ENCODE results near the gene PRR20G. TPM values are rescaled to one million over a fixed set of nuclear protein-coding genes. Genes with fewer than 3 reads are reported as not detected.
"Not testable (repeated sequence)": the region's sequence is repeated elsewhere in the genome, so short reads cannot be mapped to it uniquely, and the experiment has no call there.

Gene PRR20G
- total RNA-seq, 1 donor from 2014 or later = not detected

- Histone ChIP-seq H3K27ac (replicated peaks) (no peak overlapping the region), H3K9me3 (replicated peaks) (no peaks in the 10 kb centered on the region), H3K27me3 (ENCODE audit: low read depth) (peaks cover 33% of the 10 kb centered on the region), H3K36me3 (no peaks in the 10 kb centered on the region), H3K4me1 (no peaks in the 10 kb centered on the region), H3K4me3 (no peak overlapping the region)
- intact Hi-C loops (cut with micrococcal nuclease) = no loop called here
- no peak for TF ChIP-seq CTCF (IDR thresholded peaks at IDR 0.05; ENCODE audit: borderline replicate concordance)
- no peak for DNase-seq
These were observed 35.7 kb upstream of the PRR20G start for GRCh38 chr3:127323581-127323980.

DNA sequence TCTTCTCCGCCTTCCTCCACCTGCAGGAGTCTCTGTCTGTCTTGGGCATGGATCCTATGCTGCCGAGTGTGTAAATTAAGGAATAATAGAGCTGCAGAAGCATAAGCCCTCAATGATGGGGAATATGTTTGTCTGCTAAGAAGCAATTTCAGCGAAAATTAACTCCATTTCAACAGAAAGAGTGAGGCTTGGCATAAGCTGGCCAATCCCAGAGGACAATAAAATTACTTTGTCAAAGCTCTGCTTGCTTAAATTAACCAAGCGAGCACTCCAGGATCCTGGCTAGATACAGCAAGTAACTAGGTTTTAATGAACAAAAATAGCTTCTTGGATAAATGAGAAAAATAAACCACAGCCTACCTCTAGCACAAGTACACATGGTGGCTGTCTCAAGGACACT, 33.5 kb upstream of the PRR20G start:
- no peaks in the 10 kb centered on the region for H3K36me3 ChIP-seq
- peaks cover 6% of the 10 kb centered on the region for H3K4me1 ChIP-seq
- intact Hi-C loops (cut with micrococcal nuclease) = no loop called here
- TF ChIP-seq CTCF (IDR thresholded peaks at IDR 0.05; ENCODE audit: borderline replicate concordance) = no peak
- no peaks in the 10 kb centered on the region for H3K9me3 ChIP-seq (replicated peaks)
- peaks cover 19% of the 10 kb centered on the region for H3K27me3 ChIP-seq (ENCODE audit: low read depth)
- no peak for DNase-seq
- H3K27ac ChIP-seq (replicated peaks) = no peak overlapping the region
- no peak overlapping the region for H3K4me3 ChIP-seq

- Histone ChIP-seq H3K4me1 (peaks cover 11% of the 10 kb centered on the region), H3K4me3 (no peak overlapping the region), H3K27ac (replicated peaks) (no peak overlapping the region), H3K9me3 (replicated peaks) (no peaks in the 10 kb centered on the region), H3K36me3 (no peaks in the 10 kb centered on the region), H3K27me3 (ENCODE audit: low read depth) (peaks cover 13% of the 10 kb centered on the region)
- no peak for TF ChIP-seq CTCF (IDR thresholded peaks at IDR 0.05; ENCODE audit: borderline replicate concordance)
- intact Hi-C loops (cut with micrococcal nuclease) = no loop called here
- no peak for DNase-seq
These were observed 32.8 kb upstream of the PRR20G start for GRCh38 chr3:127320529-127321121.

DNA sequence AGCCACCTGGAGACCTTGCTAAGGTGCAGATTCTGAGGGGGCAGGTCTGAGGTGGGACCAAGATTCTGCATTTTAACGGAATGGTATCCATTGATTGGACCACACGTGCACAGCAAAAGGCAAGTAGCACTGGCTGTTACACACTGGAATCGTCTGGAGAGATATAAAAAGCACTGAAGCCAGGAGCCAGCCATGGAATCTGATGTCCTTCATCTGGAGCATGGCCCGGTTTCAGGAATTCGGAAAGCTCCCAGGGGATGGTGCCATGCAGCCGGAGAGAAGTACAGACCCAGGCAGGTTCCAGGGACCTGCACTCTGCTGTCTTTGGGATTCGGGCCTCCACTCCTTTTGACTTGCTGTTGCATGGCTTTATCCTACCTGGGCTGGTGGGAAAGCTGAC, 28.8 kb upstream of the PRR20G start:
- H3K9me3 ChIP-seq (replicated peaks) = no peaks in the 10 kb centered on the region
- H3K27ac ChIP-seq (replicated peaks) = no peak overlapping the region
- no peaks in the 10 kb centered on the region for H3K36me3 ChIP-seq
- H3K4me3 ChIP-seq = no peak overlapping the region
- no peak for TF ChIP-seq CTCF (IDR thresholded peaks at IDR 0.05; ENCODE audit: borderline replicate concordance)
- peaks cover 13% of the 10 kb centered on the region for H3K27me3 ChIP-seq (ENCODE audit: low read depth)
- peaks cover 11% of the 10 kb centered on the region for H3K4me1 ChIP-seq
- intact Hi-C loops (cut with micrococcal nuclease) = no loop called here
- no peak for DNase-seq

- intact Hi-C loops (cut with micrococcal nuclease) = no loop called here
- no peak for DNase-seq
These were observed 25.0 kb upstream of the PRR20G start for GRCh38 chr3:127312818-127313217.

GRCh38 chr3:127308821-127309220, 21.0 kb upstream of the PRR20G start:
- H3K36me3 ChIP-seq; H3K4me3 ChIP-seq; intact Hi-C loops (cut with micrococcal nuclease); H3K27ac ChIP-seq (replicated peaks); DNase-seq; H3K9me3 ChIP-seq (replicated peaks); H3K4me1 ChIP-seq: not testable (repeated sequence)
- H3K27me3 ChIP-seq (ENCODE audit: low read depth) = peaks cover 51% of the 10 kb centered on the region

More at GRCh38 chr3:127312818-127313217, 25.0 kb upstream of the PRR20G start:
- no peaks in the 10 kb centered on the region for H3K36me3 ChIP-seq
- no peak overlapping the region for H3K4me3 ChIP-seq
- no peaks in the 10 kb centered on the region for H3K9me3 ChIP-seq (replicated peaks)
- peaks cover 16% of the 10 kb centered on the region for H3K27me3 ChIP-seq (ENCODE audit: low read depth)
- peaks cover 11% of the 10 kb centered on the region for H3K4me1 ChIP-seq
- no peak for TF ChIP-seq CTCF (IDR thresholded peaks at IDR 0.05; ENCODE audit: borderline replicate concordance)
- no peak overlapping the region for H3K27ac ChIP-seq (replicated peaks)
